Activated CD4-positive, alpha-beta T cell treated with anti-CD3 and anti-CD28 coated beads, Interleukin-2, Interleukin-4, amounts not matched to agents 100 ng/mL and 50 ng/mL, durations not matched to agents 16 hours and 8 hours (primary cell): ENCODE data around the gene HSD17B14.
"Not testable (repeated sequence)": the region's sequence is repeated elsewhere in the genome, so short reads cannot be mapped to it uniquely, and the experiment has no call there.

Experiments used
- DNase-seq: peaks from one replicate; pipeline ENCODE4 v3.0.0-alpha.2; 2020; ENCODE audit warnings: low spot score

HSD17B14 gene

DNA sequence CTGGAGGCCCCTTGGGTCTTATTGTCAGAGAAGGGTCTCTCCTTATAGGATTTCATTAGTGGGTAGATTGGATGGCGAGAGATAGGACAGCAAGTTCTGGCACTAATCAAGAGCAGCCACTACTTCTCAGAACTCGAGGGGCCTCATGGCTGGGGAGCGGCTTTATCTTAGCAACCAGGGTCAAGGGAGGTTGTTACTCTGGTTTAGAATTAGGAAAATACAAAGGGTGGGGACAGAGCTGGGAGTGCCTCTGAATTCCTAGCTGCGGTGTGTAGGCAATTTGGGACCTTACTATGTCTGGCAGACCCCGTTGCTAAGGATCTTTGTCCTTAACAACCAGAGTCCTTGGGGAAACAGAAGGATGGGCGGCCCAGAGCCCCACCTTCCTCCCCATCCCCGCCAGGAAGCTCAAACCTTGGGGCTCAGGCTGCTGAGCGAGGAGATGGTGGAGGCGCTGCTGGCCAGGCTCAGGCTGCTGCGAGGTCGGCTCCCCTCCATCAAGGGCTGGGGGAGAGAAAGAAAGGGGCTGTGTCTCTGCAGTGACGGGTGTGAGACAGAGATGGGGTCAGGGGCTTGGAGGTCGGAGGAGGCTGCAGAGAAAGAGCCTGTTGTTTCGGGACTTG, 30.9 kb upstream of the HSD17B14 start:
- no peak for DNase-seq

- DNase-seq = no peak
Measured at GRCh38 chr19:48866692-48867091, 30.4 kb upstream of the HSD17B14 start.

DNA sequence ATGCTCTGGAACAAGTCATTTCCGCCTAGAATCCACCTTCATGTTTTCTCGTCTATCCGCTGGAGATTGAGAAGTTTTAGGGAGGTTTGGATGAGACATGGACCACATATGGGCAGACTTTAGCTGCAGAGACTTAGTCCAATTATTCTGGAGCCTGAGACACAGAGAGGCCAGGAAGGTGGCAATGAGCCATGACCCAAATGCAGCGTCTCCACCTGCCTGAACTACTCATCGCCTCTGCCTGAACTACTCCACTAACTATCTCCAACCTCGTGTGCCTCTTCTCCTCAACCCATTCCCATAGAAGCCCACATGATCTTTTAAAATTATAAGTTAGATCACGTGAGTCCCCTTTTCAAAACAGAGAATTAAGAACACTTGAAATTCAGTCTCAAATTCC, 26.5 kb upstream of the HSD17B14 start:
- DNase-seq = no peak

- no peak for DNase-seq
Measured at GRCh38 chr19:48861313-48861712, 25.0 kb upstream of the HSD17B14 start.

- peak; percentile 27 for DNase-seq
Measured at GRCh38 chr19:48859711-48860572, 23.7 kb upstream of the HSD17B14 start.

DNA sequence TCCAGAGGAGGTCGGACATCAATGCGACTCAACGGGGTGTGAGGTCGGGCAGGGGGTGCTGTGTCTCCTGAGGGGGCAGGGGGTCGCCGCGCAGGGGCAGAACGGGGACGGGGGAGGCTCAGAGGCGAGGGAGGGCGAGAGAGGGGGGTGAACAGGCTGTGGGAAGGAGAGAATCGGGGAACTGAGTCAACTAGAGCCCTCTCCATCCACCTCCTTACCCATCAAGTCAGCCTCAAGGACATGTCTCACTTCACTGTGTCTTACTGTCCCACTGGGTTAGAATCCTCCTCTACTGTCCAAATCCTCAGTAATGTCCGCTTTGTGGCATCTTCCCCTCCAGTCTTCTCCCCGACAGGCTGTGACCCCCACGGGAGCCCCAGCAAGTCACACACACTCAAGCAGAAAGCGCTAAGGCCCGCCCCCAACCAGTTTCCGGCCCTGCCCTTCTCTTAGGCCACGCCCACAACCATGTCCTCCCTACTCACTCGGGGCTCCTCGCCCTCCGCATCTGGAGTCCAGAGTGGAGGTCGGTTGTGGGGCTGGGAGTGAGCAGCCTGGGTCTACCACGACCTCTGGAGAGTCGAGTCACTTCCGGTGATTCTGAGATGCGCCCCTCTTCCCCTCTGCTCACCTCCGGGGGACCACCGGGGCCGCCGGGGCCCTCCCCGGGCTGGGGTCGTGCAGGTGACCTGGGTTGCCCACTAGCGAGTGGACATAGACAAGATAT, 22.9 kb upstream of the HSD17B14 start:
- peak; percentile 77 for DNase-seq

- DNase-seq = no peak
Measured at GRCh38 chr19:48856921-48857320, 20.6 kb upstream of the HSD17B14 start.

- DNase-seq = no peak
Measured at GRCh38 chr19:48854103-48854502, 17.8 kb upstream of the HSD17B14 start.

- no peak for DNase-seq
Measured at GRCh38 chr19:48853483-48853882, 17.2 kb upstream of the HSD17B14 start.

DNA sequence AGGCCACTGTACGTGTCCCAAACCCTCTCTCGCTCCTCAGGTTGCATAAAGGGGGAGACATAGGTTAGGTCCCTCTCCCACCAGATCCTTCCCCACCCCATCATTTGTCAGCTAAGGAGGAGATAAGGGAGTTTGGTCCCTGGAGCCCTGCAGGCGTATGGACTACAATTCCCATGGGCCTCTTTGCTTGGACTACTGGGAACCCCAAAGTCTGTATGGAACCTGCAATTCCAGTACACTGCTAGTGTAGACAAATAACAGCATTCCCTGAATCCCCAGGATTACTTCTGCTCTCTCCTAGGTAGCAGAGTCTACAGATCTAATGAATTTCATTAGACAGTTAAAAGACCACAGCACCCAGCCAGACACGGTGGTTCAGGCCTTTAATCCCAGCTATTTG, 16.0 kb upstream of the HSD17B14 start:
- no peak for DNase-seq

DNA sequence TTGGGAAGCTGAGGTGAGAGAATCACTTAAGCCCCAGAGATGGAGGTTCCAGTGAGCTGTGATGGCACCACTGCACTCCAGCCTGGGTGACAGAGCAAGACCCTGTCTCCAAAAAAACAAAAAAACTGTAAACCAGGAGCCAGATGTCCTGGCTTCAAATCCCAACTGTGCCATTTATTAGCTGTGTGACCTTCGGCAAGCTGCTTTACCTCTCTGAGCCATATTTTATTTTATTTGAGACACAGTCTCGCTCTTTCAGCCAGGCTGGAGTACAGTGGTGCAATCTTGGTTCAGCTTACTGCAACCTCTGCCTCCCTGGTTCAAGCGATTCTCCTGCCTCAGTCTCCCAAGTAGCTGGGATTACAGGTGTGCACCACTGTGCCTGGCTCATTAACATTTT, 10.4 kb upstream of the HSD17B14 start:
- not testable (repeated sequence) for DNase-seq

GRCh38 chr19:48845384-48845783, 9.1 kb upstream of the HSD17B14 start:
- no peak for DNase-seq

- no peak for DNase-seq
Measured at GRCh38 chr19:48844472-48844871, 8.2 kb upstream of the HSD17B14 start.

- peak; percentile 60 for DNase-seq
Measured at GRCh38 chr19:48842789-48843162, 6.5 kb upstream of the HSD17B14 start.

DNA sequence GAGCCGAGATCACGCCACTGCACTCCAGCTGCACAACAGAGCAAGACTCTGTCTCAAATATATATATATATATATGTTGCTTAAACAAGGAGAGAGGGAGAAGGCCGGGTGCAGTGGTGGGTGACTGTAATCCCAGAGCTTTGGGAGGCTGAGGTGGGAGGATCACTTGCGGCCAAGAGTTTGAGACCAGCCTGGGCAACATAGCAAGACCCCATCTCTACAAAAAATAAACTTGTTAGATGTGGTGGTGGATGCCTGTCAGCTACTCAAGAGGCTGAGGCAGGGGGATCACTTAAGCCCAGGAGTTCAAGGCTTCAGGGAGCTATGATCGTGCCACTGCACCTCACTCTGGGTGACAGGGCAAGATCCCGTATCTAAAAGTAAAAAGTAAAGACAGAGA, 5.3 kb upstream of the HSD17B14 start:
- DNase-seq = no peak

DNA sequence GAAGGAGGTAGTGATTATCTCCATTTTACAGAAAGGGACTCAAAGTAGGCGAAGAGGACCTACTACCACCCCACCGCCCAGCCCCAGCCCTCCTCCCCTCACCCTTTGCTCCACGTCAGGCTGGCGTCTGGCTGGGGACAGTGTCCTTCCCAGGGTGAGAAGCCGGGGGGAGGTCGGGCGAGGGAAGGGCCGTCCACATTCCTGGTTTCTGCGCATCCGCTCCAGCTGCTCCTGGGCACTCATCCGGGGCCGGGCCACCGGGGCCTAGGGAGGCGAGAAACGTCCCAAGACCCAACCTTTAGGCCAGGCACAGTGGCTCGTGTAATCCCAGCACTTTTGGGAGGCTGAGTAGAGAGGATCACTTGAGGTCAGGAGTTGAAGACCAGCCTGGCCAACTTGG, 4.8 kb upstream of the HSD17B14 start:
- DNase-seq = no peak

- no peak for DNase-seq
Measured at GRCh38 chr19:48837687-48838086, 1.4 kb upstream of the HSD17B14 start.

GRCh38 chr19:48837051-48837524, 797 bp upstream of the HSD17B14 start:
- peak; percentile 85 for DNase-seq

- peak; percentile 95 for DNase-seq
Measured at GRCh38 chr19:48835734-48836088, 580 bp downstream of the HSD17B14 start.

DNA sequence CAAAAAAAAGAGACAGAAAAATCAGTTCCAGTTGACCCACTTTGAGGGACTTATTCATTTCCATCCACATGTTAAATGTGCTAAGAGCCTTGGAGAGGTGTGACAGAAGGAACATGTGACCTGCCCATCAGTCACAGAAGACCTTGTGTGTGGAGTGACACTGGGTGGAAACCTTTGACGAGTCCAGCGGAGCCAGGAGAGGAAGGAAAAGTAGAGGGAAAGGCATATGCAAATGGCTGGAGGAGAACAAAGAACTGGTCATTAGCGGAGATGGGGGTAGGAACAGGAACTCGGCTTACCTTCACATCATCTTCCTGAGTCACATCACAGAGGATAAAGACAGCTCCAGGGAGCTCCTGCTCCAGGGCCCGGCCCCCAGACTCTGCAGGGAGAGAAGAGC, 2.3 kb downstream of the HSD17B14 start:
- DNase-seq = no peak

GRCh38 chr19:48833049-48833448, 3.2 kb downstream of the HSD17B14 start:
- no peak for DNase-seq

GRCh38 chr19:48830965-48831364, 5.3 kb downstream of the HSD17B14 start:
- DNase-seq = no peak

DNA sequence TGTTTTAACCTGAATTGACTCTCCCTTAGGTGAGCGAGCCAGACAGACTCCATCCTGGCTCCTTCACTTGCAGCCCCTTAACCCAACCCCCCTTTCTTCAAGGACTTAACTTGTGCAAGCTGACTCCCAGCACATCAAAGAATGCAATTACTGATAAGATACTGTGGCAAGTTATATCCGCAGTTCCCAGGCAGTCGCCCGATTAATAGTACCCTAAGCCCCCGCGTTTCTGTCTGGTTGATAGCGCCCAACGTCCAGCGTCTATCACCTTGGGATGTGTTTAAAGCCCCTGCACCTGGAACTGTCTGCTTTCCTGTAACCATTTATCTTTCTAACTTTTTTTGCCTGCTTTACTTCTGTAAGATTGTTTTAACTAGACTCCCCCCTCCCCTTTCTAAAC, 6.2 kb downstream of the HSD17B14 start:
- no peak for DNase-seq
